GM12878 (cell line): ENCODE results near the gene SPATS2L.

ENCODE experiments used
- BCL11A ChIP-seq: IDR thresholded peaks from 2 replicates; pipeline ENCODE4 v1.6.1; 2011; ENCODE audit warnings: low read depth, low read length
- CREM ChIP-seq: IDR thresholded peaks from 2 replicates; pipeline ENCODE4 v1.6.1; 2014; ENCODE audit warnings: antibody characterized with exemption, low read depth
- CTCF ChIP-seq, 3 experiments: IDR thresholded peaks in 2 of 3; conservative IDR thresholded peaks in 1 of 3; 2 replicates each; pipeline ENCODE4 v1.5.1; 2011; ENCODE audit warnings: low read depth in 3 of 3, low read length in 3 of 3, mild to moderate bottlenecking in 3 of 3, control low read depth in 2 of 3, moderate library complexity in 2 of 3, inconsistent platforms in 1 of 3, mixed read lengths in 1 of 3; ENCODE audit not compliant: control insufficient read depth in 2 of 3, insufficient read depth in 1 of 3; ENCODE audit errors: extremely low read depth in 1 of 3
- HDAC2 ChIP-seq: fragments of 200-600 bp; sonication (generic); IDR thresholded peaks from 2 replicates; pipeline ENCODE4 v1.6.1; 2017
- NFXL1 ChIP-seq: fragments of 450-650 bp; IDR thresholded peaks from 2 replicates; pipeline ENCODE4 v1.6.1; 2017; ENCODE audit warnings: antibody characterized with exemption, mild to moderate bottlenecking, borderline replicate concordance
- POLR2A ChIP-seq: IDR thresholded peaks from 2 replicates; pipeline ENCODE4 v1.6.1; 2011; ENCODE audit warnings: low read depth, mild to moderate bottlenecking, low read length
- SIN3A ChIP-seq: IDR thresholded peaks from 2 replicates; pipeline ENCODE4 v1.6.1; 2012; ENCODE audit warnings: low read depth, low read length, improper control_type of control experiment
- YY1 ChIP-seq: IDR thresholded peaks from 2 replicates; pipeline ENCODE4 v1.6.1; 2011; ENCODE audit warnings: low read depth, mild to moderate bottlenecking, low read length
- TF ChIP-seq, protein P1 (sequence below): IDR thresholded peaks from 2 replicates; pipeline ENCODE4 v1.6.1; 2012; ENCODE audit warnings: low read depth, low read length, improper control_type of control experiment

DNA sequence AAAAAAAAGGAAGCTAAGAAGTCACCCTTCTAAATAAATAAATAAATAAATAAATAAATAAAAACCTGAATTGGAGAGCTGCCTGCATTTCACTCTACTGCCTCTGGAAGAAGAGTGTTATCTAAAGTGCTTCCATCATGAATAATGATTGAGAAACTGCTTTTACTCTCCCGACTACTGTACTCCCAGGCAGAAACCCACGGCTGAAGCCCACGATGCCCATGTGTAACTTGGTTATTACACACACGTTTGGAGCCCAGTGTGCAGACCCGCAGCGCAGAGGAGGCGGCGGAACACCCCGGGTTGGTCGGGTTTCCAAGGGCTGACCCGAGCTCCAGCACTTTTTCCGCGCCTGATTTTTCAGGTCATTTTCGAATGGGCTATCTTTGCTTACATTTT, 697 bp upstream of the SPATS2L start:
- no peak for TF ChIP-seq CTCF (IDR thresholded peaks at IDR 0.05 in 2 of 3, conservative IDR thresholded peaks at IDR 0.05 in 1 of 3; ENCODE audit: control insufficient read depth in 2 of 3, extremely low read depth in 1 of 3, insufficient read depth in 1 of 3, low read depth in 3 of 3, low read length in 3 of 3)
- no peak for TF ChIP-seq HDAC2
- TF ChIP-seq, protein P1, sequence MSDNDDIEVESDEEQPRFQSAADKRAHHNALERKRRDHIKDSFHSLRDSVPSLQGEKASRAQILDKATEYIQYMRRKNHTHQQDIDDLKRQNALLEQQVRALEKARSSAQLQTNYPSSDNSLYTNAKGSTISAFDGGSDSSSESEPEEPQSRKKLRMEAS, result no peak
- no peak for TF ChIP-seq YY1
- no peak for TF ChIP-seq POLR2A
- TF ChIP-seq NFXL1, result no peak
- TF ChIP-seq SIN3A, result no peak
- no peak for TF ChIP-seq CREM
- TF ChIP-seq BCL11A, result no peak
